Measurements from ENCODE around the gene PRKCE. TPM values are rescaled to one million over a fixed set of nuclear protein-coding genes. Genes with fewer than 3 reads are reported as not detected.
"Not testable (repeated sequence)": the region's sequence is repeated elsewhere in the genome, so short reads cannot be mapped to it uniquely, and the experiment has no call there.

The PRKCE gene
- total and polyA plus RNA-seq, 2 experiments from 2014 or later = 0.94 to 1.2 TPM

DNA sequence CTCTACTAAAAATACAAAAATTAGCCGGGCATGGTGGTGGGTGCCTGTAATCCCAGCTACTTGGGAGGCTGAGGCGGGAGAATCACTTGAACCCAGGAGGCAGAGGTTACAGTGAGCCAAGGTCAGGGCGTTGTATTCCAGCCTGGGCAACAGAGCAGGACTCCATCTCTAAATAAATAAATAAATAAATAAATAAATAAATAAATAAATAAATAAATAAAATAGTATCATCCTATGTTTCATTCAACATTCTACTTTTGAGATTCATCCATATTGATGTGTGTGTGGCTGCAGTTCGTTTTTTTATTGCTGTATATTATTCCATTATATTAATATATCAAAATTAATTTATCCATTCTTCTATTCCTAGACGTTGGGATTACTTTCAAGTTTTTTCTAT lies 207.4 kb downstream of the PRKCE start:
- not testable (repeated sequence) for H3K27me3 ChIP-seq (ENCODE audit: insufficient read depth); H2AFZ ChIP-seq; H3K36me3 Mint-ChIP-seq (ENCODE audit: low read depth); H3F3A ChIP-seq (replicated peaks; ENCODE audit: low read depth); H3K4me2 ChIP-seq; H3K27me3 Mint-ChIP-seq (ENCODE audit: insufficient read depth, low read depth, poor library complexity); H3K27ac ChIP-seq (ENCODE audit: low read depth); DNase-seq (ENCODE audit: low spot score); H3K27ac Mint-ChIP-seq; H3K9me3 Mint-ChIP-seq; H3K4me1 ChIP-seq (ENCODE audit: insufficient read depth); H3K4me3 Mint-ChIP-seq; H3K9me2 ChIP-seq (ENCODE audit: insufficient read depth); H3K36me3 ChIP-seq (ENCODE audit: insufficient read depth); H4K20me1 ChIP-seq (replicated peaks; ENCODE audit: insufficient read depth); H3K4me3 ChIP-seq; H3K79me2 ChIP-seq (replicated peaks; ENCODE audit: insufficient read depth); ATAC-seq; H3K4me1 Mint-ChIP-seq

DNA sequence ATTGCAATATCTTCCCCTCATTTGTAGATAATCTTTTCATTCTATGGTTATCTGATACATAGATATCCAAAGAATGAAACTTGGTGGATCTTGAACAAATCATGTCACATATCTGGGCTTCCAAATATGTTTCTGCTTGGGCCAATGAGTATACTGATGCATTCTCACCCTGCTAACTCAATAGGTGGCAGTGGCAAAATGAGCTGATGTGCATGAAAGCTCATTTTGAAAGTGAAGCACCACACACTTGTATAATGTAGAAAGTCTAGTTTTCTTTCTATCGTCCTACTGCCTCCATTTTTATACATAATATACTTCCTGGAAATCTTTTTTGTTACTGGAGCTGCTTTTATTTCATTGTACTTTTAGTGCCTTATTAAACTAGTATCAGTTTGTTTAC lies 208.2 kb downstream of the PRKCE start:
- Histone ChIP-seq H3K27me3 (ENCODE audit: insufficient read depth) (no peaks in the 10 kb centered on the region), H3K4me3 (no peak overlapping the region), H2AFZ (no peak overlapping the region), H3K4me2 (no peak overlapping the region), H3K79me2 (replicated peaks; ENCODE audit: insufficient read depth) (no peaks in the 10 kb centered on the region), H3F3A (replicated peaks; ENCODE audit: low read depth) (no peaks in the 10 kb centered on the region), H3K27ac (ENCODE audit: low read depth) (no peak overlapping the region), H4K20me1 (replicated peaks; ENCODE audit: insufficient read depth) (no peaks in the 10 kb centered on the region), H3K9me2 (ENCODE audit: insufficient read depth) (no peaks in the 10 kb centered on the region), H3K4me1 (ENCODE audit: insufficient read depth) (no peaks in the 10 kb centered on the region), H3K36me3 (ENCODE audit: insufficient read depth) (no peaks in the 10 kb centered on the region)
- ATAC-seq (no peak), DNase-seq (ENCODE audit: low spot score) (no peak)
- H3K36me3 Mint-ChIP-seq (ENCODE audit: low read depth) = no peaks in the 10 kb centered on the region
- no peaks in the 10 kb centered on the region for H3K9me3 Mint-ChIP-seq
- peaks cover 10% of the 10 kb centered on the region for H3K4me1 Mint-ChIP-seq
- peaks cover 2% of the 10 kb centered on the region for H3K27me3 Mint-ChIP-seq (ENCODE audit: insufficient read depth, low read depth, poor library complexity)
- no peak overlapping the region for H3K4me3 Mint-ChIP-seq
- TF ChIP-seq EZH2phosphoT487 (IDR thresholded peaks at IDR 0.05; ENCODE audit: unreplicated experiment) (no peak), CREB1 (CRISPR knock-in tag; IDR thresholded peaks at IDR 0.05; ENCODE audit: low read depth) (no peak), STAT1 (IDR thresholded peaks at IDR 0.05; ENCODE audit: unreplicated experiment) (no peak)
- no peak overlapping the region for H3K27ac Mint-ChIP-seq

DNA sequence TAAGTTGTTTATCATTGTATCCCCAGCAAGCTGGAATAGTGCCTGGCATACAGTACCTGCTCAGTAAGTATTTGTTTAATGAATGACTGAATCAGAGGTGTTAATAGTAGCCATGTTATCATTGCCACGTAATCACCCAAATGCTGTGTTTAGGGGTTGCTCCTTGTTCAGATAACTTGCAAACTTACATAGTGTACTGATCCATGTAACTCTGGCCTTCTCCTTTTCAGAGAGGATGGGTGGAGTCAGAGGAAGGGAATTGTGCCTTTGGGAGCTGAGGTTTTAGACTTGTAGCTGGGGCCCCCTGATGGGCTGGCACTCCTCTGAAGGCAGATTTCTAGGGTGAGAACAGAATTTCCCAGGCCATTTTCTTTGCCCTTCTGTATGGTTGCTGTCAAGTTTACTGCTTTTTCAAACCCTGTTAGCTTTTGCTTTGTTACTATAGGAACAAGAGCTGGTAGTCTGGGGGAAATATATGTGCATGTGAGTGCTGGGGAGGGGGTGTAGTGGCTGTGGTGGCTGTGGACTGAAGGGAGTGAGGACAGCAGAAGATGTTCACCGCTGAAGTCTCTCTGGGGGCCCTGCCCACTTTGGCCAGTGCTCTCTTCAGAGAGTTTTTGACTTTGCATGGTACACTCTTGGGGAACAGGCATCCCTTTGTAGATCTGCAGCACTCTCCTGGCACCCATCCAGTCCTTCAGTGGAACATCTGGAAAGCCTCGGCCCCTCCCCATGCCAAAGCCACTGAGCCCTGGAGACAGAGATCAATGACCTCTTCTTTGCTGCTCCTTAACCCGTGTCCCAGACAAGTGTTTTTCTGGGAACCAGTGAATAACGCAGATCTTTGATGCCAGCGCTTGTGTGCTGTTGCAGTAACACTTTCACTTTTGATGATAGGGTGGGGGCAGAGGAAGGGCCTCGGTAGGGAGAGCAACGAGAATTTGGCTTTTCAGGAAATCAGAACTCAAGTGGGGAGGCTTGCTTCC lies 209.0 kb downstream of the PRKCE start:
- Histone ChIP-seq H3K4me3 (no peak overlapping the region), H3K27me3 (ENCODE audit: insufficient read depth) (no peaks in the 10 kb centered on the region), H3K9me2 (ENCODE audit: insufficient read depth) (no peaks in the 10 kb centered on the region), H2AFZ (no peak overlapping the region), H3K4me1 (ENCODE audit: insufficient read depth) (no peaks in the 10 kb centered on the region), H3K4me2 (no peak overlapping the region), H4K20me1 (replicated peaks; ENCODE audit: insufficient read depth) (no peaks in the 10 kb centered on the region), H3F3A (replicated peaks; ENCODE audit: low read depth) (no peaks in the 10 kb centered on the region), H3K79me2 (replicated peaks; ENCODE audit: insufficient read depth) (no peaks in the 10 kb centered on the region), H3K36me3 (ENCODE audit: insufficient read depth) (no peaks in the 10 kb centered on the region), H3K27ac (ENCODE audit: low read depth) (no peak overlapping the region)
- TF ChIP-seq, protein P1, sequence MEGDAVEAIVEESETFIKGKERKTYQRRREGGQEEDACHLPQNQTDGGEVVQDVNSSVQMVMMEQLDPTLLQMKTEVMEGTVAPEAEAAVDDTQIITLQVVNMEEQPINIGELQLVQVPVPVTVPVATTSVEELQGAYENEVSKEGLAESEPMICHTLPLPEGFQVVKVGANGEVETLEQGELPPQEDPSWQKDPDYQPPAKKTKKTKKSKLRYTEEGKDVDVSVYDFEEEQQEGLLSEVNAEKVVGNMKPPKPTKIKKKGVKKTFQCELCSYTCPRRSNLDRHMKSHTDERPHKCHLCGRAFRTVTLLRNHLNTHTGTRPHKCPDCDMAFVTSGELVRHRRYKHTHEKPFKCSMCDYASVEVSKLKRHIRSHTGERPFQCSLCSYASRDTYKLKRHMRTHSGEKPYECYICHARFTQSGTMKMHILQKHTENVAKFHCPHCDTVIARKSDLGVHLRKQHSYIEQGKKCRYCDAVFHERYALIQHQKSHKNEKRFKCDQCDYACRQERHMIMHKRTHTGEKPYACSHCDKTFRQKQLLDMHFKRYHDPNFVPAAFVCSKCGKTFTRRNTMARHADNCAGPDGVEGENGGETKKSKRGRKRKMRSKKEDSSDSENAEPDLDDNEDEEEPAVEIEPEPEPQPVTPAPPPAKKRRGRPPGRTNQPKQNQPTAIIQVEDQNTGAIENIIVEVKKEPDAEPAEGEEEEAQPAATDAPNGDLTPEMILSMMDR (conservative IDR thresholded peaks at IDR 0.05; ENCODE audit: low read depth in 2 of 2) = 0 out of 4 replicates have a peak, but pooled peaks of 1 of the 2 experiments have one; percentile 3
- no peak for TF ChIP-seq EZH2 (IDR thresholded peaks at IDR 0.05; ENCODE audit: low read depth, unreplicated experiment)
- H3K9me3 Mint-ChIP-seq = no peaks in the 10 kb centered on the region
- H3K27me3 Mint-ChIP-seq (ENCODE audit: insufficient read depth, low read depth, poor library complexity) = peaks cover 2% of the 10 kb centered on the region
- H3K36me3 Mint-ChIP-seq (ENCODE audit: low read depth) = no peaks in the 10 kb centered on the region
- peak; percentile 61 for ATAC-seq
- peak; percentile 12 for DNase-seq (ENCODE audit: low spot score)
- no peak overlapping the region for H3K4me3 Mint-ChIP-seq
- no peak overlapping the region for H3K27ac Mint-ChIP-seq
- peaks cover 17% of the 10 kb centered on the region for H3K4me1 Mint-ChIP-seq
